ENCODE measurements around the gene TEAD3.

DNA sequence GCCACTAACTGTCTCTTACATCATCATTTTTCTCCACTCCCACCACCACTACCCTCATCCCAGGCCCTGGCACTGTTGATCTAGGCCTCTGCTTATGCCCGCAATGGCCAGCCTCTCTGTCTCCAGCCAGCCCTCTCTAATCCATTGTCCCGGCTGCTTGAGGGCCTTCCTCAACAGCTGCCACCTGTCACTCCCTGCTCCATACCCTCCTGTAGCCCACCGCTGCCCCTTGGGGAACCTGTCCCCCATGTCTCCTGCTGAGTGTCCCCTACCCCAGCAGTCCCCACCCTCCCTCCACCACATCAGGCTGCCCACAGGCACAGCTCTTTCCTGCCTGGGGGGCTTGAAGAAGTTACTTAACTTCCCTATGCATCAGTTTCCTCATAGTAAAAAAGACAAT is 13.4 kb downstream of the TEAD3 start:
- TF ChIP-seq EZH2 (IDR thresholded peaks at IDR 0.05; ENCODE audit: borderline replicate concordance, low read depth, low read length, severe bottlenecking) (no peak), CTCF (IDR thresholded peaks at IDR 0.05; ENCODE audit: borderline replicate concordance, extremely low read depth, low read length, poor library complexity, severe bottlenecking) (no peak)

All from DND-41 (cell line).